GM12878 (cell line): Measurements from ENCODE around the gene ARL3. TPM values are rescaled to one million over a fixed set of nuclear protein-coding genes. Genes with fewer than 3 reads are reported as not detected.

Experiments used
- ZNF207 ChIP-seq: fragments of 450-650 bp; IDR thresholded peaks from 2 replicates; pipeline ENCODE4 v1.6.1; 2014; ENCODE audit warnings: antibody characterized with exemption, mild to moderate bottlenecking, borderline replicate concordance
- polyA plus RNA-seq, 11 experiments: library from polyadenylated mRNA; depleted of rRNA in 4 of 11; unstranded in 6 of 11; stranded (reverse) in 5 of 11; fragments of >200 nt; fragmentation: Nextera tagmentation in 4 of 11; fragmentation: Illumina TruSeq in 1 of 11; extraction: Ambion mirVana in 4 of 11; extraction: Trizol in 1 of 11; gene quantifications; 1 replicate in 1 of 11; 2 replicates in 10 of 11; pipeline versions ENCODE4 v1.2.1 to v1.2.3, GENCODE V29; 2011 to 2016; ENCODE audit warnings: inconsistent platforms in 2 of 11, missing spikeins in 2 of 11, low read depth in 1 of 11
- total RNA-seq, 4 experiments: library from RNA; depleted of rRNA in 3 of 4; stranded (reverse); fragments of >200 nt in 3 of 4; fragmentation: Illumina TruSeq in 1 of 4; extraction: Trizol in 1 of 4; gene quantifications; 2 replicates each; pipeline versions ENCODE4 v1.2.1 to v1.2.3, GENCODE V29; 2013 to 2021
- TF ChIP-seq, protein P1 (sequence below): fragments of 450-650 bp; IDR thresholded peaks from 2 replicates; pipeline ENCODE4 v1.6.1; 2017; ENCODE audit warnings: low read depth, mild to moderate bottlenecking, moderate library complexity
- TF ChIP-seq, protein P2 (sequence below): IDR thresholded peaks from 2 replicates; pipeline ENCODE4 v1.6.1; 2012; ENCODE audit warnings: mild to moderate bottlenecking, low read depth, low read length

ARL3 gene
- total and polyA plus RNA-seq, 10 of the 15 experiments (the other 5 are each of a cell fraction or from before 2014, with no cell fraction given) = 4.9 to 26.1 (median 11.0) TPM

- TF ChIP-seq, protein P1, sequence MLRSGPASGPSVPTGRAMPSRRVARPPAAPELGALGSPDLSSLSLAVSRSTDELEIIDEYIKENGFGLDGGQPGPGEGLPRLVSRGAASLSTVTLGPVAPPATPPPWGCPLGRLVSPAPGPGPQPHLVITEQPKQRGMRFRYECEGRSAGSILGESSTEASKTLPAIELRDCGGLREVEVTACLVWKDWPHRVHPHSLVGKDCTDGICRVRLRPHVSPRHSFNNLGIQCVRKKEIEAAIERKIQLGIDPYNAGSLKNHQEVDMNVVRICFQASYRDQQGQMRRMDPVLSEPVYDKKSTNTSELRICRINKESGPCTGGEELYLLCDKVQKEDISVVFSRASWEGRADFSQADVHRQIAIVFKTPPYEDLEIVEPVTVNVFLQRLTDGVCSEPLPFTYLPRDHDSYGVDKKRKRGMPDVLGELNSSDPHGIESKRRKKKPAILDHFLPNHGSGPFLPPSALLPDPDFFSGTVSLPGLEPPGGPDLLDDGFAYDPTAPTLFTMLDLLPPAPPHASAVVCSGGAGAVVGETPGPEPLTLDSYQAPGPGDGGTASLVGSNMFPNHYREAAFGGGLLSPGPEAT = no peak
- TF ChIP-seq ZNF207 = 0 out of 2 replicates have a peak, but pooled peaks have one; percentile 23
- TF ChIP-seq, protein P2, sequence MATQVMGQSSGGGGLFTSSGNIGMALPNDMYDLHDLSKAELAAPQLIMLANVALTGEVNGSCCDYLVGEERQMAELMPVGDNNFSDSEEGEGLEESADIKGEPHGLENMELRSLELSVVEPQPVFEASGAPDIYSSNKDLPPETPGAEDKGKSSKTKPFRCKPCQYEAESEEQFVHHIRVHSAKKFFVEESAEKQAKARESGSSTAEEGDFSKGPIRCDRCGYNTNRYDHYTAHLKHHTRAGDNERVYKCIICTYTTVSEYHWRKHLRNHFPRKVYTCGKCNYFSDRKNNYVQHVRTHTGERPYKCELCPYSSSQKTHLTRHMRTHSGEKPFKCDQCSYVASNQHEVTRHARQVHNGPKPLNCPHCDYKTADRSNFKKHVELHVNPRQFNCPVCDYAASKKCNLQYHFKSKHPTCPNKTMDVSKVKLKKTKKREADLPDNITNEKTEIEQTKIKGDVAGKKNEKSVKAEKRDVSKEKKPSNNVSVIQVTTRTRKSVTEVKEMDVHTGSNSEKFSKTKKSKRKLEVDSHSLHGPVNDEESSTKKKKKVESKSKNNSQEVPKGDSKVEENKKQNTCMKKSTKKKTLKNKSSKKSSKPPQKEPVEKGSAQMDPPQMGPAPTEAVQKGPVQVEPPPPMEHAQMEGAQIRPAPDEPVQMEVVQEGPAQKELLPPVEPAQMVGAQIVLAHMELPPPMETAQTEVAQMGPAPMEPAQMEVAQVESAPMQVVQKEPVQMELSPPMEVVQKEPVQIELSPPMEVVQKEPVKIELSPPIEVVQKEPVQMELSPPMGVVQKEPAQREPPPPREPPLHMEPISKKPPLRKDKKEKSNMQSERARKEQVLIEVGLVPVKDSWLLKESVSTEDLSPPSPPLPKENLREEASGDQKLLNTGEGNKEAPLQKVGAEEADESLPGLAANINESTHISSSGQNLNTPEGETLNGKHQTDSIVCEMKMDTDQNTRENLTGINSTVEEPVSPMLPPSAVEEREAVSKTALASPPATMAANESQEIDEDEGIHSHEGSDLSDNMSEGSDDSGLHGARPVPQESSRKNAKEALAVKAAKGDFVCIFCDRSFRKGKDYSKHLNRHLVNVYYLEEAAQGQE = no peak
These were observed 70.0 kb downstream of the ARL3 start, which contains the start of gene TRIM8 (continued) for GRCh38 chr10:102644066-102644645.
